Type B pancreatic cell (in vitro differentiated cells): Measurements from ENCODE around the gene HARBI1. TPM values are rescaled to one million over a fixed set of nuclear protein-coding genes. Genes with fewer than 3 reads are reported as not detected.

ENCODE experiments used
- DNase-seq: peaks from one replicate; pipeline ENCODE4 v3.0.0; 2021; ENCODE audit warnings: mixed read lengths; ENCODE audit not compliant: unreplicated experiment; ENCODE audit errors: extremely low spot score
- H3K27ac Mint-ChIP-seq: 2 replicates; pipeline ENCODE4 v1.8.0; 2021; ENCODE audit warnings: mild to moderate bottlenecking, mixed read lengths
- H3K27me3 Mint-ChIP-seq: 2 replicates; pipeline ENCODE4 v1.8.0; 2021; ENCODE audit warnings: mixed read lengths
- H3K36me3 Mint-ChIP-seq: 2 replicates; pipeline ENCODE4 v1.8.0; 2021; ENCODE audit warnings: mixed read lengths
- H3K4me1 Mint-ChIP-seq: one replicate; pipeline ENCODE4 v1.8.0; 2021; ENCODE audit warnings: mixed read lengths; ENCODE audit not compliant: unreplicated experiment
- H3K4me3 Mint-ChIP-seq: 2 replicates; pipeline ENCODE4 v1.8.0; 2021; ENCODE audit warnings: mild to moderate bottlenecking, mixed read lengths
- H3K9me3 Mint-ChIP-seq: 2 replicates; pipeline ENCODE4 v1.8.0; 2021; ENCODE audit warnings: mixed read lengths
- total RNA-seq: library from RNA; stranded (reverse); gene quantifications from 2 replicates; pipeline ENCODE4 v1.2.1, GENCODE V29; 2021; ENCODE audit warnings: low replicate concordance
- TF ChIP-seq, protein P1 (sequence below): fragments of 200-600 bp; sonication (generic); conservative IDR thresholded peaks from 2 replicates; pipeline ENCODE4 v1.5.0; 2021; ENCODE audit warnings: antibody characterized with exemption, mild to moderate bottlenecking

HARBI1 gene
- total RNA-seq, 1 donor from 2014 or later: 8.5 TPM

DNA sequence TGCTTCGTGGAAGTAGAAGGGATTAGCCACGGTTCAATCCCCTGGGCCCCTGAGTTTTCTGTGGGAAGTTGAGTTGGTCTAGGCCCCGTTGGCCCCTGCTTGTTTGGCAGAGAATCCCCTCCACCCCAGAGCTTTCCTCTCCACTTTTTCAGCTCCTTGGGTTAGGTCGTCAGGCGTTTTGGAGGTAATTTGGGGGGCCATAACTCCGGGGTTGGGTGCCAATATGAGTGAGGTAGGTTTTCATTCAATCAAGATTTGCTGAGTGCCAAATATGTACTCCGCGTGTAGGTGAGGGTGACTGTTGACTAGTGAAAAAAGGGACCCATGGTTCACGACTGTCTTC lies 916 bp upstream of the HARBI1 start:
- H3K4me3 Mint-ChIP-seq: peak overlapping the region; percentile 96
- H3K27ac Mint-ChIP-seq: peak overlapping the region; percentile 99
- H3K9me3 Mint-ChIP-seq: no peaks in the 10 kb centered on the region
- peaks cover 27% of the 10 kb centered on the region for H3K4me1 Mint-ChIP-seq
- peaks cover 14% of the 10 kb centered on the region for H3K36me3 Mint-ChIP-seq
- H3K27me3 Mint-ChIP-seq: no peaks in the 10 kb centered on the region
- TF ChIP-seq, protein P1, sequence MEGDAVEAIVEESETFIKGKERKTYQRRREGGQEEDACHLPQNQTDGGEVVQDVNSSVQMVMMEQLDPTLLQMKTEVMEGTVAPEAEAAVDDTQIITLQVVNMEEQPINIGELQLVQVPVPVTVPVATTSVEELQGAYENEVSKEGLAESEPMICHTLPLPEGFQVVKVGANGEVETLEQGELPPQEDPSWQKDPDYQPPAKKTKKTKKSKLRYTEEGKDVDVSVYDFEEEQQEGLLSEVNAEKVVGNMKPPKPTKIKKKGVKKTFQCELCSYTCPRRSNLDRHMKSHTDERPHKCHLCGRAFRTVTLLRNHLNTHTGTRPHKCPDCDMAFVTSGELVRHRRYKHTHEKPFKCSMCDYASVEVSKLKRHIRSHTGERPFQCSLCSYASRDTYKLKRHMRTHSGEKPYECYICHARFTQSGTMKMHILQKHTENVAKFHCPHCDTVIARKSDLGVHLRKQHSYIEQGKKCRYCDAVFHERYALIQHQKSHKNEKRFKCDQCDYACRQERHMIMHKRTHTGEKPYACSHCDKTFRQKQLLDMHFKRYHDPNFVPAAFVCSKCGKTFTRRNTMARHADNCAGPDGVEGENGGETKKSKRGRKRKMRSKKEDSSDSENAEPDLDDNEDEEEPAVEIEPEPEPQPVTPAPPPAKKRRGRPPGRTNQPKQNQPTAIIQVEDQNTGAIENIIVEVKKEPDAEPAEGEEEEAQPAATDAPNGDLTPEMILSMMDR: no peak
- no peak for DNase-seq

DNA sequence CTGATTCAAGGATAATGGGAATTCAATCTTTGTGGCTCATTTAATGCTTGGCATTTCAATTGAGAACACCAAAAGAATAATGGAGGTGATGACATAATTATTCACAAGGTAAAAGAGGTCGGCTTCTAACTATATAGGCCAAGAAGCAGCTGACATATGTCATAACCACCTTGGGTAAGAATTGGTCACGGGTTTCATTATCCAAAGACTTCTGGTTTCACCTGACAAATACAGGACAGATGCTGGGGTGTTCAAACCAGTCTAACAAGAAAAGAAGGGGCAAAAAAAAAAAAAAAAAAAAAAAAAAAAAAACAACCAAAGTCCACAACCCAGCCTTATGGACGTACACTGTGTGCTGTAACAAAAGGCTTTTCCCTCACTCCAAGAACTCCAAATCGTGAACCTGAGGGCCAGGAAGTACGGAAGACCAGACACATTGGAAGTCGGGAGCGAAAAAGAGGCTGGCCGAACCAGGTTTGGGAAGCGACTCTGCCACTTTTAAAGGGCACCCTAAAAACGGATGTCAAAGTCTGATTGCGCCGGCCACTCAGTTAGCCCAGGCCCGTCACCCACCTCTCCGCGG lies 385 bp downstream of the HARBI1 start:
- Mint-ChIP-seq H3K4me3 (peak overlapping the region; percentile 96), H3K4me1 (peaks cover 27% of the 10 kb centered on the region), H3K27me3 (no peaks in the 10 kb centered on the region), H3K9me3 (no peaks in the 10 kb centered on the region), H3K27ac (peak overlapping the region; percentile 99), H3K36me3 (peaks cover 8% of the 10 kb centered on the region)
- no peak for DNase-seq
- TF ChIP-seq, protein P1: no peak

DNA sequence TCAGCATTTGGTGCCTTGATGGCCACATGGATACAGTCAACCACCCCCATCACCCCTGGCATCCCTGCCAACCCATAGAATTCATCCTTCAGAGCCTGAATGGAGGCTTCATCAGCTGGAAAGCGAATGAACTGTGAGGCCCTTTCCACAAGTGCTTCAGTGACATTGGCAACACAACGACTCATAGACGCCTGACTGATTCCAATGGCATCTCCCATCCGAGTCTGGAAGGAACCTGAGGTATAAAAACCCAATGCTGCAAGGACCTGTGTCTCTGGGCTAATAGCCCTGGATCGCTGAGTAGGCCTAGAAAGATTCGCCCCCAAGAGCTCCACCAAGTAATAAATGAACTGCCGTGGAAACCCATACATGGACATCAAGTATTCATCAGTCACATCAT lies 1.3 kb downstream of the HARBI1 start:
- Mint-ChIP-seq H3K27ac (peak overlapping the region; percentile 99), H3K9me3 (no peaks in the 10 kb centered on the region), H3K4me3 (peak overlapping the region; percentile 96), H3K27me3 (no peaks in the 10 kb centered on the region), H3K4me1 (peaks cover 27% of the 10 kb centered on the region), H3K36me3 (peaks cover 3% of the 10 kb centered on the region)
- TF ChIP-seq, protein P1: no peak
- no peak for DNase-seq

DNA sequence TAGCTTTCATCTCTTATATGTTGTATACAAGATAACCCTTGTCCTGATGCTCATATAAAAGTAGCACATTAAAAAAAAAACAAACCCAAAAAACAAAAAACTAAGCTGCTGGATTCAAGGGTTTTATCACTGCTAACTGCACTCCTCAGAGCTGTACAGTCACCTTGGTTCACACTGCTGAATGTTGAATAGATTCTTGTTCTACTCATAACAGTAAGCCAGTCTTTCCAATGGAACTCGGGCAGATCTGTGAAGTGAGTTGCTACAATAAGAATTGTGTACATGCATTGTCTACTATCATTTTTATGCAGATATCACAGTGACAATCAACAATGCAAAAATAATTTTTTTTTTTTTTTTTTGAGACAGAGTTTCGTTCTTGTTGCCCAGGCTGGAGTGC lies 4.7 kb downstream of the HARBI1 start:
- Mint-ChIP-seq H3K4me3 (no peak overlapping the region), H3K9me3 (no peaks in the 10 kb centered on the region)

DNA sequence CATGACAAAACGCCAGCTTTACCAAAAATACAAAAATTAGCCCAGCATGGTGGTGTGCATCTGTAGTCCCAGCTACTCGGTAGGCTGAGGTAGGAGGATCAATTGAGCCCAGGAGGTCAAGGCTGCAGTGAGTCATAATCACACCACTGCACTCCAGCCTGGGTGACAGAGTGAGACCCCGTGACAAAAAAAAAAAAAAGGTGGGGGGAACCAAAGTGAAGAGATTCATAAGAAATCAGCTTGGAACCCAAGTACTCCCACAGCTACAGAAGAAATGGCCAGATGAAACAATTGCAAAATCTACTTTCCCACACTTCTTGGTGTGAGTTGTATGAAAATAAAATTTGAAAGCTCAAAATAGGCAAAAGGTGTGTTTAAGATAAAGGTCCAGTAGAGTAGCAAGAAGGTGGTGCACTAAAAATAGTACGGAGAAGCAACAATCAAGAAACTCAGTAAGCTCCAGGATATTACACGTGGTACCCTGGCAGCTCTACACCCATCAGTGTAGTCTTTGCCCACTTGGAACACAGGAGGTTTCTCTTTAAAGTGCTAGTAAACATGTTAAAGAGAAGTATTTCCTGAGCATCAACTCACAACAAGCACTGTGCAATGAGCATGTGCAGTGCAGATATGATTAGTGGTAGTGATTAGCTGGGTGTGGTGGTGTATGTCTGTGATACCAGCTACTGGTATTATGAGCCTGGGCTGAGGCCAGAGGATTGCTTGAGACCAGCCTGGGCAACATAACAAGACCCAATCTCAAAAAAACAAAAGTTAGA lies 5.3 kb downstream of the HARBI1 start:
- Mint-ChIP-seq H3K4me1 (peaks cover 12% of the 10 kb centered on the region), H3K4me3 (no peak overlapping the region)

More for the DNA sequence above, 4.7 kb downstream of the HARBI1 start:
- DNase-seq: no peak
- no peak overlapping the region for H3K27ac Mint-ChIP-seq
- peaks cover 12% of the 10 kb centered on the region for H3K4me1 Mint-ChIP-seq
- no peaks in the 10 kb centered on the region for H3K36me3 Mint-ChIP-seq
- H3K27me3 Mint-ChIP-seq: no peaks in the 10 kb centered on the region
- TF ChIP-seq, protein P1: no peak

More for the DNA sequence above, 5.3 kb downstream of the HARBI1 start:
- Mint-ChIP-seq H3K27me3 (no peaks in the 10 kb centered on the region), H3K36me3 (no peaks in the 10 kb centered on the region), H3K27ac (no peak overlapping the region), H3K9me3 (no peaks in the 10 kb centered on the region)
- TF ChIP-seq, protein P1: no peak
- no peak for DNase-seq
